Epithelial cell of proximal tubule (primary cell): ENCODE results near the gene PLS3. TPM values are rescaled to one million over a fixed set of nuclear protein-coding genes. Genes with fewer than 3 reads are reported as not detected.
A peak's percentile ranks its signal among the peaks of the same experiment; 100 is the strongest.

Source experiments
- DNase-seq: peaks from one replicate; pipeline ENCODE4 v3.0.0-alpha.2; 2011; ENCODE audit warnings: low read depth
- H3K4me3 ChIP-seq: 2 replicates; pipeline ENCODE4 v1.5.1; 2011; ENCODE audit warnings: low read depth, mild to moderate bottlenecking, low read length
- CTCF ChIP-seq: conservative IDR thresholded peaks from 2 replicates; pipeline ENCODE4 v1.5.1; 2012; ENCODE audit warnings: low read depth, mild to moderate bottlenecking, low read length
- total RNA-seq: library from RNA; depleted of rRNA; stranded (reverse); fragments of >200 nt; gene quantifications from 2 replicates; pipeline ENCODE4 v1.2.3, GENCODE V29; 2015

Gene PLS3
- total RNA-seq, 1 donor from 2014 or later, result 133 TPM

DNA sequence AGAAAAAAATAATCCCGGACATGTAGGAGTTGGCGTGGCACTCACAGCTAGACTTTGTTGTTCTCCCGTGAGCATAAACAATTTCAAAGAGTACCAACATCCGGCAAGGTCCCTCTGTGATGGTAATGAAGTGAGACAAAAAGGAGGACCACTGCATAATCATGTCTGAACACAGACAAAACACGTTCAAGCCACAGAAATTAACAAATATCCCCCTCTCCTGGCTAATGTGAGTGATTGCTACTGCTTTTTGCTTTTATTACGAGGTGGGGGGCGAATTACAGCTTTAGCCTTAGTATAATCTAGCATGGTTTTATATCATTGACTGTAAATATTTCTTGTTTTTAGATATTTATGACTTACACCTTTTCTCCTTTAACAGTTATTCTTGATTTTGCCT, 118.5 kb downstream of the PLS3 start:
- TF ChIP-seq CTCF, result peak; percentile 52
- DNase-seq, result no peak
- no peak overlapping the region for H3K4me3 ChIP-seq

DNA sequence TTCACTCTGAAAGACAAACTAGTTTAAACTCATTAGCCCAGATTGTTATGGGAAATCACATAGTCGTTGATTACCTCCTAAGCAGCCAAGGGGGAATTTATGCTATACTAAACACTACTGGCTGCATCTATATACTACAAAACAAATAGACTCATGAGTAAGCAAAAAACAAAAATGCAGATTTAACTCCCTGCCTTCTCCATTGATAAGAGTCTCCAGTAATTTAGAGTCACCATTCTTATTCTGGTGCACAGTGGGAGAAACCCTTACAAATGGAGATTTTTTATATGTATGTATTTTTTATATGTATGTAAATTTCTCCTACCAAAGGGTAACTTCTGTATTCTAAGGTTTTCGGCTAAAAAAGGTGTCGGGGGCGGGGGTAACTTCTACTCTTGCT, 126.6 kb downstream of the PLS3 start:
- DNase-seq, result no peak
- TF ChIP-seq CTCF, result no peak
- no peak overlapping the region for H3K4me3 ChIP-seq

- no peak overlapping the region for H3K4me3 ChIP-seq
- no peak for TF ChIP-seq CTCF
- no peak for DNase-seq
Observed at GRCh38 chrX:115689931-115690330, 129.0 kb downstream of the PLS3 start.

GRCh38 chrX:115690511-115691216, 129.7 kb downstream of the PLS3 start:
- H3K4me3 ChIP-seq, result no peak overlapping the region
- peak; percentile 49 for DNase-seq
- TF ChIP-seq CTCF, result peak; percentile 67

DNA sequence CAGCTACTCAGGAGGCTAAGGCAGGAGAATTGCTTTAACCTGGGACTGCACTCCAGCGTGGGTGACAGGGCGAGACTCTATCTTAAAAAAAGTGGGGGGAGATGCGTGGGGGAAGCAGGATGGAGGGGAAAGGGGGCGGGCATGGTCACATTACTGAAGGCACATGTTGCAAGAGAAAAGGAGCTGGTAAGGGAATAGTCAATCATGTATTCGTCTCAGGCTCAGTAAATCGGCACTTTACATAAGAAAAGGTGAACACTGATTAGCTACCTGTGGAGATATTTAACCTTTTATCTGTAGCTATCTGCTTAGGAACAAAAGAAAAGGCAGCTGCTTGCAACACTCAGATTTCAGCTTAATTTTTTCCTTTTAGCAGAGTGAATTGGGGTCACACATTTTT, 132.5 kb downstream of the PLS3 start:
- no peak overlapping the region for H3K4me3 ChIP-seq
- TF ChIP-seq CTCF, result no peak
- no peak for DNase-seq

- DNase-seq, result no peak
Observed at GRCh38 chrX:115694028-115694427, 133.1 kb downstream of the PLS3 start.

More at GRCh38 chrX:115694028-115694427, 133.1 kb downstream of the PLS3 start:
- no peak overlapping the region for H3K4me3 ChIP-seq
- no peak for TF ChIP-seq CTCF
